K562 (cell line): Measurements from ENCODE around the gene CGREF1.

ENCODE experiments used
- CTCF ChIP-seq, 3 experiments: IDR thresholded peaks in 2 of 3; conservative IDR thresholded peaks in 1 of 3; 2 replicates each; pipeline ENCODE4 v1.5.1; 2011 to 2012; ENCODE audit warnings: low read length in 3 of 3, mild to moderate bottlenecking in 3 of 3, control low read depth in 2 of 3, improper control_type of control experiment in 1 of 3, inconsistent platforms in 1 of 3, low read depth in 1 of 3, mixed read lengths in 1 of 3, moderate library complexity in 1 of 3; ENCODE audit not compliant: insufficient read depth in 2 of 3
- SLC30A9 ChIP-seq: fragments of 250-450 bp; sonication (Bioruptor Pico); IDR thresholded peaks from 2 replicates; pipeline ENCODE4 v1.8.0; 2022; ENCODE audit warnings: mild to moderate bottlenecking, moderate library complexity
- SMARCE1 ChIP-seq: fragments of 450-650 bp; IDR thresholded peaks from 2 replicates; pipeline ENCODE4 v1.7.1; 2016; ENCODE audit warnings: mild to moderate bottlenecking
- STAT5B ChIP-seq: fragments of 250-450 bp; sonication (Bioruptor Pico); IDR thresholded peaks from 2 replicates; pipeline ENCODE4 v1.8.0; 2021; ENCODE audit warnings: mild to moderate bottlenecking, inconsistent platforms
- ZNF197 ChIP-seq: fragments of 200-800 bp; sonication (Bioruptor generic); IDR thresholded peaks from 2 replicates; pipeline ENCODE4 v1.6.1; 2016; ENCODE audit warnings: low read depth, missing genetic modification characterization, missing compliant biosample characterization

GRCh38 chr2:27086090-27086723, 32.7 kb downstream of the CGREF1 start:
- no peak for TF ChIP-seq SMARCE1
- TF ChIP-seq STAT5B = no peak
- peak; percentile 62; the same call in 1 of the 2 replicates for TF ChIP-seq ZNF197
- peak; percentile 62 to 89 (median 88) for TF ChIP-seq CTCF (IDR thresholded peaks at IDR 0.05 in 2 of 3, conservative IDR thresholded peaks at IDR 0.05 in 1 of 3; ENCODE audit: insufficient read depth in 2 of 3, low read depth in 1 of 3, low read length in 3 of 3)
- TF ChIP-seq SLC30A9 (CRISPR knock-in tag) = no peak
